Tibial artery (tissue), 4 donors: ENCODE data around the gene KNDC1.

Experiments used
- DNase-seq, 2 donors: peaks; one replicate each; pipeline ENCODE4 v3.0.0-alpha.2; 2019
- H3K27ac ChIP-seq, 2 donors: fragments of 200-600 bp; sonication (generic) in 1 of 2; 1 replicate in 1 of 2; 2 replicates in 1 of 2; pipeline ENCODE4 v1.5.1; 2018 to 2019; ENCODE audit warnings: mild to moderate bottlenecking in 1 of 2
- H3K27me3 ChIP-seq, 2 donors: fragments of 200-600 bp; sonication (generic) in 1 of 2; one replicate each; pipeline versions ENCODE4 v1.5.1 to v1.6.0; 2016 to 2019
- H3K36me3 ChIP-seq, 3 donors: fragments of 200-600 bp; sonication (generic) in 2 of 3; one replicate each; pipeline ENCODE4 v1.5.1; 2016 to 2019; ENCODE audit warnings: mild to moderate bottlenecking in 2 of 3
- H3K4me1 ChIP-seq, 4 donors: fragments of 200-600 bp; sonication (generic) in 2 of 4; 1 replicate in 3 of 4; 2 replicates in 1 of 4; pipeline ENCODE4 v1.5.1; 2016 to 2019
- H3K4me3 ChIP-seq, 2 donors: fragments of 200-600 bp; sonication (generic) in 1 of 2; 1 replicate in 1 of 2; 2 replicates in 1 of 2; pipeline ENCODE4 v1.5.1; 2018 to 2019; ENCODE audit warnings: mild to moderate bottlenecking in 2 of 2
- H3K9me3 ChIP-seq, 3 donors: fragments of 200-600 bp; sonication (generic) in 1 of 3; one replicate each; pipeline ENCODE4 v1.5.1; 2016 to 2019
- intact Hi-C: fragments of 100-400 bp; cut with DNase I; formaldehyde crosslinking; loops from one replicate; pipeline ENCODE4 v1.15.0; 2023; ENCODE audit warnings: low total_unique reads
- TF ChIP-seq, protein P1 (sequence below), 2 experiments: fragments of 200-600 bp in 1 of 2; fragments of 450-650 bp in 1 of 2; IDR thresholded peaks; one replicate each; pipeline ENCODE4 v1.5.1; 2017 to 2019; ENCODE audit warnings: antibody characterized with exemption in 2 of 2, mild to moderate bottlenecking in 1 of 2, moderate library complexity in 1 of 2

The KNDC1 gene

DNA sequence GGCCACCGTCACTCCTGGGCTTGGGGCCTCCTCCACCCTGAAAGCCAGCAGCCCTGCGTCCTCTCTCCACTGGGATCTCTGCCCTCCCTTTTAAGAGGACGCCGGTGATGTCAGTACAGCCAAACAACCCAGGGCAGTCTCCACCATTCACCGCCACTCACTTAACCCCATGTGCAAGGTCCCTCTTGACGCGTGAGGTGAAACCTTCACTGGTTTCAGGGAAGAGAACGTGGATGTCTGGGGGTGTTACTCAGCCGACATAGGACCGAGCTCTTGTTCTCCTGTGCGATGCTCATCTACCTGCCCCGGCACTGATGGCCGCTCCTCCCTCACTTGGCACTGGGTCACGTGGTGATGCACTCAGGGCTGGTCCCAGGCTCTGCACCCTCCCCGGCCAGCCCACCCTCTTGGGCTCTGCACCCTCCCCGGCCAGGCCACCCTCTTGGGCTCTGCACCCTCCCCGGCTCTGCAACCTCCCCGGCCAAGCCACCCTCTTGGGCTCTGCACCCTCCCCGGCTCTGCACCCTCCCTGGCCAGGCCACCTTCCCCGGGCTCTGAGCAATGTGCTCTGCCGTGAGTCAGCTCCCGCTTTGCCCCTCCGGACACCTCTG is 36.2 kb upstream of the KNDC1 start:
- peak in 1 of 2 donors; percentile 60 for DNase-seq
- Histone ChIP-seq H3K4me1 (no peaks in the 10 kb centered on the region), H3K27ac (no peak overlapping the region), H3K36me3 (no peaks in the 10 kb centered on the region), H3K4me3 (no peak overlapping the region), H3K27me3 (peaks cover 0 to 41% of the 10 kb centered on the region in 2 donors), H3K9me3 (peaks cover 0 to 11% (median 5%) of the 10 kb centered on the region in 3 donors)
- intact Hi-C loops: no loop called here
- TF ChIP-seq, protein P1, sequence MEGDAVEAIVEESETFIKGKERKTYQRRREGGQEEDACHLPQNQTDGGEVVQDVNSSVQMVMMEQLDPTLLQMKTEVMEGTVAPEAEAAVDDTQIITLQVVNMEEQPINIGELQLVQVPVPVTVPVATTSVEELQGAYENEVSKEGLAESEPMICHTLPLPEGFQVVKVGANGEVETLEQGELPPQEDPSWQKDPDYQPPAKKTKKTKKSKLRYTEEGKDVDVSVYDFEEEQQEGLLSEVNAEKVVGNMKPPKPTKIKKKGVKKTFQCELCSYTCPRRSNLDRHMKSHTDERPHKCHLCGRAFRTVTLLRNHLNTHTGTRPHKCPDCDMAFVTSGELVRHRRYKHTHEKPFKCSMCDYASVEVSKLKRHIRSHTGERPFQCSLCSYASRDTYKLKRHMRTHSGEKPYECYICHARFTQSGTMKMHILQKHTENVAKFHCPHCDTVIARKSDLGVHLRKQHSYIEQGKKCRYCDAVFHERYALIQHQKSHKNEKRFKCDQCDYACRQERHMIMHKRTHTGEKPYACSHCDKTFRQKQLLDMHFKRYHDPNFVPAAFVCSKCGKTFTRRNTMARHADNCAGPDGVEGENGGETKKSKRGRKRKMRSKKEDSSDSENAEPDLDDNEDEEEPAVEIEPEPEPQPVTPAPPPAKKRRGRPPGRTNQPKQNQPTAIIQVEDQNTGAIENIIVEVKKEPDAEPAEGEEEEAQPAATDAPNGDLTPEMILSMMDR (IDR thresholded peaks at IDR 0.05): no peak

DNA sequence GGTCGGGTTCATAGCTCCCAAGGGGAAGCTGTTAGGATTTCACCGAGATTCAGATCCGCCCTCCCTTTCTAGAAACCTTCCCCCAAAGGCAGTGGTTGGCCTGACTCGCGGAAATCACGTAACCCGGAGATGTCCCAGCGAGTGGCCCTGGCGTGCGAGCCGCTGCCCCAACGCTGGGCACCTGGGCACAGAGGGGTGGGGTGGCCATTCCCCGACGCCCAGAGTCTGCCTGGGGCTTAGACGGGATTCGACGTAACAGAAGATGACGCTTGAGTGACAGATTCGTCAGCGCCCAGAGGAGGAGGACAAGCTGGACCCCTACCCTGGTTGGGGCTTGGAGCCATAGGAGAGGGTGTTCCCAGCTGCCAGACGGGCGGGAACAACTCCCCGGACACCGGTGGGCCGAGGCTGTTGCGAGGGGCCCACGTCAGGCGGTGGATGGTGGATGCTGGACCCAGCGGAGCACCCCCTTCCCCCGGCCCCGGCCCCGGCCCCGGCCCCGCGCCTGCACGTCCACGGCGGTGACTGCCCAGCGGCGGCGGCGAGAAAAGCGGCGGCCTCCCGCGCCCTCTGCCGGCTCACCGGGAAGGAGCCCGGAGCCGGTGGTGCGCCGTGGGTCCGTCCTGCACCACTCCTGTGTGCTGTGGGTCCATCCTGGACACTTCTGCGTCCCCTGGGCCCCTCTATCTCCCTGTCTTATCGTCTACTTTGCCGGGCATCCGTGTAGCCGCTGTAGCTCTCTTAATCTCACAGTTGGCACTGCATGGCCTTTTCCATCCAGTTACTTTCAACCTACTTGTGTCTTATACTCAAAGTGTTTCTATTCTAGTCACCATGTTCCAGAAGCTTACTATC is 35.4 kb upstream of the KNDC1 start:
- H3K9me3 ChIP-seq: peaks cover 0 to 4% (median 0%) of the 10 kb centered on the region in 3 donors
- H3K4me3 ChIP-seq: no peak overlapping the region
- no peaks in the 10 kb centered on the region for H3K36me3 ChIP-seq
- TF ChIP-seq, protein P1 (IDR thresholded peaks at IDR 0.05): peak; percentile 20 to 41
- peaks cover 0 to 41% of the 10 kb centered on the region in 2 donors for H3K27me3 ChIP-seq
- intact Hi-C loops: no loop called here
- H3K4me1 ChIP-seq: no peaks in the 10 kb centered on the region
- H3K27ac ChIP-seq: no peak overlapping the region
- DNase-seq: peak in 1 of 2 donors; percentile 56

DNA sequence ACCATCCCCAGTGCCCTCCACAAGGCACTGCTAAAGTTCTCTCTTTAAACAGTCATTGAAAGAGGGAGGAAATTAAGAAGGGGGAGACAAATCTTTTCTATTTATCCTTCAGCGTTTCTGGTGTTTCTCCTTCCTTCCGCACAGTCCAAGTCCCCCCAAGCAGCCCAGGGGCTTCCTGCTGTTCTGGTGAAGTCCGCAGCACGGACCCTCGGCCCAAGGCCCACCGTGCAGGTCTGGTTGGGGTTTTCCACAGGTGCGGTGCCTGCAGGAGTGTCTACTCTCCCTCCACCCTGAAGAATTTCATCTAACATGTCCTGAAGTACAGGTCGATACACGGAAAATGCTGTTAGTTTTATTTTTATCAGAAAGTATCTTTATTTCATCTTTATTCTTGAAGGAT is 34.1 kb upstream of the KNDC1 start:
- TF ChIP-seq, protein P1 (IDR thresholded peaks at IDR 0.05): no peak
- H3K27ac ChIP-seq: no peak overlapping the region
- H3K4me3 ChIP-seq: no peak overlapping the region
- no peak for DNase-seq
- peaks cover 0 to 41% of the 10 kb centered on the region in 2 donors for H3K27me3 ChIP-seq
- no peaks in the 10 kb centered on the region for H3K36me3 ChIP-seq
- intact Hi-C loops: no loop called here
- no peaks in the 10 kb centered on the region for H3K4me1 ChIP-seq
- H3K9me3 ChIP-seq: no peaks in the 10 kb centered on the region

DNA sequence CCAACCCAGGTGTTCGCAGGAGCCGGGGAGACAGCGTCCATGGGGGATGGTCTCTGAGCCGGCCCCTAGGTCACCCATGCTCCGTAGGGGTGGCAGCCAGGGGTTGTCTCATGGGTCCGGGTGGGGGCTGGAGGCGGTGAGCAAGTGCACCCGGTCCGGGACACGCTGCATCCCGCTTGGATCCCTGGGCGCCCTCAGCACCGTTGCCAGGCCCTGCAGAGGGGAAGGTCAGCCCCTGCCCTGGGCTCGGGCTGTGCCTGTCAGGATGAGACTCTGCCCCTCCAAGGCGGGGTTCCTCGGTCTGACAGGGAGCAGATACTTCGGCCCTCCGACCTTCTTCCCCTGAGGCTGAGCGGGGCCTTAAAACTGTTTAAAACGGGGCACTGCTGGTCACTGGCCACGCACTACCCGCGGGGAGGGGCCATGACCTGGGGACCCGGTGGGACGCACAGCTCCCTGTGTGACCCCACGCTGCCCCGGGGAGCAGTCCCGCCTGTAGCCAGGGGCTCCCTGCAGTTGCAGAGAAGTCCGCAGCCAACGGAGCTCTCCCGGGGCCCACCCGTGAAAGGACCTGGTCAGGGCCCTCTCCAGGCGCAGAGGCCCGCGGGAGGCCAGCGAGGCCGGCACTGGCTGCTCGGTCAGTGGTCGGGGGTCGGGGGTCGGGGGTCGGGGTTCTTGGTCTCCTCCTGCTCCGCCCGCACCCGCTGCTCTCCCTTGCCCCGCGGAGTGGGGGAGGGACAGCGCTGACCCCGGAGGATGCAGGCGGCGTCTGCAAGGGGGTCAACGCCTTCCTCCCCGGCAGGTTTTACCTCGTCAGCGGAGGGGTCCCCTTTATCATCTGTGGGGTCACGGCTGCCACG is 33.4 kb upstream of the KNDC1 start:
- Histone ChIP-seq H3K9me3 (no peaks in the 10 kb centered on the region), H3K27me3 (peaks cover 0 to 41% of the 10 kb centered on the region in 2 donors), H3K4me1 (no peaks in the 10 kb centered on the region), H3K36me3 (no peaks in the 10 kb centered on the region), H3K4me3 (no peak overlapping the region), H3K27ac (no peak overlapping the region)
- peak in 1 of 2 donors; percentile 50 for DNase-seq
- intact Hi-C loops: no loop called here
- TF ChIP-seq, protein P1 (IDR thresholded peaks at IDR 0.05): no peak

DNA sequence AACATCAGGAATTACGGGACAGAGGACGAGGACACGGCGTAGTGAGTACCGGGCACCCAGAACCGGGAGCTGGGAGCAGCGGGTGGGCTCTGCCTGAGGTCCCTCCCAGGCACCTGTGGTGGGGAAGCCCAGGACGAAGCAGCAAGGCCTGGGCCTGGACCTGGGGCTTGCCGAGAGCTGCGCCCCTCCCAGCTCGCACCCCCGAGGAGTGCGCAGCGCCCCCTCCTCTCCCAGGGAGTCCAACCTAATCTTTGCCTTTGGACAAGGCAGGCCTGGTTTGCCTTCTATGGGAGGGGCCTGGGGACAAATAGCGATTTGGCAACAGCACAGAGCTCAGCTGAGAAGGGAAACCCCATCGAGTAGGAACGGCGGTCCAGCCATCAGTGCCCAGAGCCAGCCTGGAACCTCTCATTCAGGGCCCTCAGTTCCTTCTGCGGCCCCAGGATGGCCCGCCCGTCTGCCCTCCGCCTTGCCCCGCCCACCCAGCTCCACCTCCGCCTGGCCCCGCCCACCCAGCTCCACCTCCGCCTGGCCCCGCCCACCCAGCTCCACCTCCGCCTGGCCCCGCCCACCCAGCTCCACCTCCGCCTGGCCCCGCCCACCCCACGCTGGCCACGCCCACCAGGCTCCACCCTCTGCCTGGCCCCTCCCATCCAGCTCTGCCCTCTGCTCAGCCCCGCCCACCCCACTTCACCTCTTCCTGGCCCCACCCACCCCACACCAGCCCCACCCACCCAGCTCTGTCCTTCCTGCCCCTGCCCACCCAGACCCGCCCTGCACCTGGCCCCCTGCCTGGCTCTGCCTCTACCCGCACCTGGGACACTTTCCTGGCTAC is 32.5 kb upstream of the KNDC1 start:
- peak in 1 of 2 donors; percentile 47 for DNase-seq
- Histone ChIP-seq H3K4me3 (no peak overlapping the region), H3K36me3 (no peaks in the 10 kb centered on the region), H3K27ac (no peak overlapping the region), H3K4me1 (no peaks in the 10 kb centered on the region), H3K9me3 (no peaks in the 10 kb centered on the region), H3K27me3 (peaks cover 0 to 41% of the 10 kb centered on the region in 2 donors)
- intact Hi-C loops: no loop called here
- TF ChIP-seq, protein P1 (IDR thresholded peaks at IDR 0.05): no peak
